Left renal cortex interstitium (tissue), 4 donors: Measurements from ENCODE around the gene CALML5. TPM values are rescaled to one million over a fixed set of nuclear protein-coding genes. Genes with fewer than 3 reads are reported as not detected.

Source experiments
- DNase-seq, 4 donors: peaks; one replicate each; pipeline ENCODE4 v3.0.0-alpha.2; 2013; ENCODE audit warnings: low read depth in 4 of 4, low spot score in 2 of 4, missing footprints in 1 of 4
- polyA plus RNA-seq, 4 donors: library from polyadenylated mRNA; unstranded; fragments of 120-200 nt; gene quantifications; one replicate each; pipeline ENCODE4 v1.2.1, GENCODE V29; 2013; ENCODE audit not compliant: insufficient read length in 4 of 4

CALML5 gene
- polyA plus RNA-seq, 4 donors: not detected

DNA sequence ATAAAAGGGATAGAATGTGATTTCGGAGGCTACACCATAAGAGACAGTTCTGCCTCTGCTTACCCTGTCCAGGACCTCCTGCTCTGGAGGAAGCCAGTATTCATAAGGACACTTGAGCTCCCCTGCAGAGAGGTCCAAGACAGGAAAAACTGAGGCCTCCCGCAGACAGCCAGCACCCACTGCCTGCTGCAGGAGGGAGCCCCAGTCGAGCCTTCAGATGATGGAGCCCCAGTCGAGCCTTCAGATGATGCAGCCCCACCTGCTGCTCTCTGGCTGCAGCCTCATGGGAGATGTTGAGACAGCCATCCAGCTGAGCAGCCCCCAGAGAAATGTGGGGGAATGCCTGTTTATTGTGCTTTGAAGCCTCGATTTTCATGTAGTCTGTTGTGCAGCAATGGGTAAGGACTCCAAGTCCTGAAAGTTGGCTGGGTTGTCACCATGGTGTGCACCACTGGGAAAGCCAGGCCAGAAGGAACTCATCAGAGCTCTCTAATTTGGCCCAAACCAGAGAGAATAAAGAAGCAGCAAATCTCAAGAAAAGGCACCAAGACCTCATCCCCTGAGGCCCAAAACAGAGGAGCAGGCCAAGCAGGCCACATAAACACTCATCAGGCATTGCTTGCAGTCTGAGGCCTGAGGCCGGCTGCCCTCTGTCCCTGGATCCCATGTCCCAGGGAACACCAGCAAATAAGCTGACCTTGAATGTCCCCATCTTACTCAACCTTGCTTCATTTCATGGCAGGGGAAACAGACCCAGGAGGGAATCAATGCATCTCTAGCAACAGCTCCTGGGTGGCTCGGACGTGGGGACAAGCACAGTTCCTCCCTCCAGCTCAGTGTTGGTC lies 30.9 kb downstream of the CALML5 start:
- DNase-seq: no peak

DNA sequence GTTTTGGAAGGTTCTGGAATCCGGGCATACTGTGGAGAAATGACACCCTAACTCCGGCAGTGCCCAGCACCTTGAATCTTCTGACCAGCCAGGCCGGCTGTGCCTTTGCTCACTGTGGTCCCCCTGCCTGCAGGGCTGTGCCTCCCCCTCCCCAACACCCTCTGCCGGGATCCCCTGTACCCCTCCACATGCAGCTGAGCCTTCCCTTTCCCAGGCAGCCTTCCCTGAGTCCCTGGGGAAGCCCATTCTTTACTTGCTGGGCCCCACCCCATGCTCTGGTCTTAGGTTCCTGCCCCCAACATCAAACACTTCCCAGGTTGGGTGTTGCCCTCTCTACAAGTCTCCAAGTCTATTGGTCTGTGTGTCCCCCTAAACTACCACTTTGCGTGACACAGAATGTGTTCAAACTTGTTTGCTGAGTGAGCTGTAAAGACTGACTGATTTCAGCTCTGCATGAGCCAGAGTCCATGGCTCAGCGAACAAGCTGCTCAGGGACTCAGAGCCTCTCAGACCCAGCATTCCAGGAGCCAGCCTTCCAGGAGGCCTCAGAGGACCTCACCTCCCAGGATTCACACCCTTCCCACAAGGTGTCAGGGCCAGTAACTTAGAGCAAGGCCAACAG lies 31.6 kb downstream of the CALML5 start:
- DNase-seq: no peak

DNA sequence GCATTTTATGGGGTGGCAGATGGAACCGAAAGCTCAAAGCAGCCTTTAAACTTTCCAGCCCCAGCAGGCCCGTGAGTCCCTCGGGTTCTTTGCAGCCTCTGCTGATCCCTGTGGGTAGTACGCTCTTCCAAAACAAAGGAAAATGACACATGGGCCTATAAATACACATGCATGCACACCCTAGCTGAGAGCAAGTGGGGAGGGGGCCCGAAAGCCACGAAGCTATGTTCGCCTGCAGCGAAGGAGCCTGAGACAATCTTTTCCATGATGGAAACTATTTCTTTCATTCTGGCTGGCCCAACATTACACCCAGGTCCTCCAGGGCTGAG lies 32.2 kb downstream of the CALML5 start:
- DNase-seq: no peak

DNA sequence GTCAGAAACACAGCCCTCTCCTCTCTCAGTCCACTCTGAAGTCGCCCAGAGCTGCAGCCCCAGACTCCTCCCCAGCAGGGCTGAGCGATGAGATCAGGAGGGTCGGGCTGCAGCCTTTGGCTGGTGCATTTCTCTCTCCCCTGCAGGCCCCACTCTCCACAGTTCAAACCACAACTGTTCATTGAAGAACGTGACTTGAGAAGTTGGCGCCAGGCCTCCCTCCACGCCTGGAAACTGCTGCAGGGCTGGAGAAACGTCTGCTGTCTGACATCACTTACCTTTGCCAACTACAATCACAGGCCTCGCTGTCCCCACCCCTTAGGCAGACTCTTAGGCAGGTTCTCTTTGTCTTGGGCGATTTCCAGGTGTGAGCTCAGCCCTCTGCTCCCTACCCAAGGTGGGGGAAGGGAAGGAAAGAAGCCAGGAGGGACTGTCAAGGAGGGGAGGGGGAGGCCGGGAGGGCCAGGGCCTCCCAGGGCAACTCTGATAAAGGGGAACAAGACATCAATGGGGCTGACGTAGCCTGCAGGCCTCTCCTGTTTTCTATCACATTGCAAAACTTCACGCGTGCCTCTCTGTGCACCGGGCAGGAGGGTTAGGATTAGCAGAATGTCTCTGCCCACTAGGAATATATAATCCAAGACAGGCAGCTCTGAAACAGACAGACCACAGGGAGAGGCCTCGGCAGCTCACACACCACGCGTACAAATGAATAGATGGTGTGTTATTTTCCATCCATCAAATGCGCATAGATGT lies 32.7 kb downstream of the CALML5 start:
- DNase-seq: no peak

DNA sequence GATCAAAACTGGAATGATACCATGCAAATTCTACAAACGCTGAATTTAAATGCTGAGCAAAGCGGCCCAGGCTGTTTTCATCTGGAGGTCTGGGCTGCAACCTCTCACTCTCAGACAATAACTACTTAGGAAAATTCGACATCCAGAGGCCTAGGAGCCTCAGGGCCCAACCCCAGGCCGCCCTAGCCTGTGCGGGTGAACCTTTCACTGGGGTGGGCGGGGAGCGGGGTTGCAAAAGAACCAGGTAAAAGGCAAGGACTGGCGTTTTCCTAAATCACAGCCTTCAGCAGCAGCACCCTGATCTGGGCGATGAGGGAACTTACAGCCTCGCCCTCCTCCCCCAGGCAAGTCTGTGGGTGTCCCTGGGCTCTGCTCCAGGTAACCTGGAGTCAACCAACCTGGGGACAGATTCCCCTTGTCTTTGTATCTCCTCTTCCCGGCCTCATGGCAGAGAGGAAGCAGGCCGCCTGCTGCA lies 33.4 kb downstream of the CALML5 start:
- no peak for DNase-seq

DNA sequence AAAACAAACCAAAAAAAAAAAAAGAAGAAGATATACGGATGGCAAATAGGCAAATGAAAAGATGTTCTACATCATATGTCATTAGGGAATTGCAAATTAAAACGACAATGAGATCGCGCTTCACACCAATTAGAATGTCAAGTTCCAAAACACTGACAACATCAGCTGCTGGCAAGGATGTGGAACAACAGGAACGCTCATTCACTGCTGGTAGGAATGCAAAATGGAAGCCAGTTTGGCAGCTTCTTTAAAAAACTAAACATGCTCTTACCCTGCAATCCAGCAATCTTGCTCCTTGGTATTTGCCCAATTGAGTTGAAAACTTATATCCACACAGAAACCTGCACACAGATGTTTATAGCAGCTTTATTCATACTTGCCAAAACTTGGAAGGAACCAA lies 34.8 kb downstream of the CALML5 start:
- DNase-seq: no peak

DNA sequence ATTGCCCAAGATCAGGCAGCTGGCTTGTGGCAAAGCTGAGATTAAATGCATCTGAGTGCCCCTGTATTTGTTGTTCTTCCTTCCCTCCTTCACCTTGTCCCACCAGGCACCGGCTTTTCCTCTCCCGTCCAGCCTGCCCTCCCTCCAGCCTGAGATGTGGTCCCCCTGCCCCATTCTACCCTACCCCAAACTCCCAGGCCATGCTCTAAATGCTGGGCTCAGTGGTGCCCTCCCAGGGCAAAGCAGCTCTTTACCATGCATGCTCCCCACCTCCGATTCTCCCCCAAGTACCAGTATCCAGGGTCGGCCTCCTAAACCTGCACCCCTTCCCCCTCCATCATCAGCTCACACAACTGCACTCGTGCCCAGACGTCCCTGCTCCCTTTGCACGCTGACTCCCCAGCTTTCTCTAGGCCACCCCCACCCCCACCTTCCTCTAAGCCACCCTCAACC lies 36.5 kb downstream of the CALML5 start:
- no peak for DNase-seq

DNA sequence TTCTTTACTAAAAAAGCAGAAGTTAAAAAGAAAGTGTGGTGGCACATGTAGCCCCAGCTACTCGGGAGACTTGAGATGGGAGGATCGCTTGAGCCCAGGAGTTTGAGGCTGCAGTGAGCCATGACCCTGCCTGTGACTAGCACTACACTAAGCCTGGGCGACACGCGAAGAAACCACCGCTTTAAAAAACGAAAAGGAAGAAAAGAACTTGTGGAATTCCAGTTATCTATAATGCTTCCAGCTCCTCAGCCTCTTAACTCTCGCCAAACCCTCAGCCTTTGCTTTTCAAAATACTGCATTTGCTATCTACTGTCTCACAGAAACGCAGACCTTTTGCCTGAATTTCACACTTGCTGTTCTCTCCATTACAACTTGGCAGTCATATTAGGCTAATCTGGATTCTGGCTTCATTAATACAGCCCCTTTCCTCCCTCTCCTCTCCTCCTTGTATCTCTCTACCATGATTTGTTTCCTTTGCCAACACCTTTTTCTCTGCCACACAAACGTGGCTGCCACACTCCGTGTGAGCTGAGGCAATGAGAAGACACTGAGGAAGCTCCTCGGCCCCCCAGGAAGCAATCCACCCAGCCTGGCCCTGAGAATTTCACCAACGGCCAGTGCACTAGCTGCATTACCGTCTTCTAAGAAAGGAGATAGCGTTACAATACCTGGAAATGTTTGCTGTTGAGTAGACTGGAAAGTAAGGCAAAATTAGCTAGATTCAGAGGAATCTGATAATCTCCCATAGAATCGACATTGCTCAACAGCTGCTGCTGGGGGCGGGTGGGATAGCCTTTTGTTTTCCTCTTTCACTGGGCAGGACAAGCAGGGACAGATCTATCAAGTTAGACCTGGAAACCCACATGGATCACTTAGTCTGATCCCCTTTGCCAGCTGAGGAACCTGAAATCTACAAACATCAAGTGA lies 37.2 kb downstream of the CALML5 start:
- no peak for DNase-seq

DNA sequence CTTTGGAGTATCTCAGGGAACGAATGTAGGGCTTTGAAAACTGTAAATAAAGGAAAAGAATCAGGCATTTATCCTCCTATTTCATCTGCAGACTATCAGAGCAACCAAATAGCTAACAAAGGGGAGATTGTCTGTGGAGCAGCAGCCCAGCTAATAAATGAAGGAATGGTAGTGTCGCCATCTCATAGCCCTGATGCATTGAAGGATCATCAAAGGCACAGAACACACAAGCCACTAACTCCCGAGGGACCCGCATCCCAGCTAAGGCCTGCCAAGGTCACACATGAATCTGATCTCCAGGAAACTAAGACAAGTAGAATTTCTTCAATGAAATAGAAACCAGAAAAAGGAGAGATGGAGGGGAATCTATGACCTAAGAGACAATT lies 38.2 kb downstream of the CALML5 start:
- DNase-seq: no peak

DNA sequence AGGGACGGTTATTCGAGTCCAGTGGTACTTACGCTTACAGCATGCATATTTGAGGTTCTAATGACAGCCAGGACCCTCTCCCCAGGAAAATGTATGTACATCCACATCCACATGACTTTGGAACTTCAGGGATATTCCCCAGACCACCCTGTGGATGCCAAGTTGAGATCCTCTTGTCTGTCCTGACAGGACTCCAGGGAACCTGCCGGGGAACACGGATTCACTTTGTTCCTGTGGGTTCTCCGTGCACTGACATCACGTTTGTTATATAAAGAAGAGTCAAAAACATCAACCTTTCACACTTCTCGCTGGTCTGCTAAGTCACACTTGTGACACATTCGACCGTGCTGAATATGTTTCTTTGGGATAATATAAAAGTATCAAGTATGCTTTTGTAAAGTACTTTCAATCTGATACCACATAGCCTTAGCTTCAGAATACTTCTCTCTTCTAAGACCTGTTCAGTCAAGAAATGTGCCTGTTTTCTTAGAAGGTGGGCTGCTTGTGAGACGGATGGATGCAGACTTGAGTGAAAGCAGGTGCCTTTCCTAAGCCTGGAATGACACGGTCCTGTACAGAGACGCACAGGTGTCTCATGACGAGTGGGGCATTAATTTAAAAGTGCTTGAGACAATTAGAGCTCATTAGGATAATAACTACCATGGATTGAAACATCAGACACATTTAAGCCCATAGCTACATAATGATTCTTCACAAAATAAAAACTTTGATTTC lies 38.7 kb downstream of the CALML5 start:
- DNase-seq: no peak

DNA sequence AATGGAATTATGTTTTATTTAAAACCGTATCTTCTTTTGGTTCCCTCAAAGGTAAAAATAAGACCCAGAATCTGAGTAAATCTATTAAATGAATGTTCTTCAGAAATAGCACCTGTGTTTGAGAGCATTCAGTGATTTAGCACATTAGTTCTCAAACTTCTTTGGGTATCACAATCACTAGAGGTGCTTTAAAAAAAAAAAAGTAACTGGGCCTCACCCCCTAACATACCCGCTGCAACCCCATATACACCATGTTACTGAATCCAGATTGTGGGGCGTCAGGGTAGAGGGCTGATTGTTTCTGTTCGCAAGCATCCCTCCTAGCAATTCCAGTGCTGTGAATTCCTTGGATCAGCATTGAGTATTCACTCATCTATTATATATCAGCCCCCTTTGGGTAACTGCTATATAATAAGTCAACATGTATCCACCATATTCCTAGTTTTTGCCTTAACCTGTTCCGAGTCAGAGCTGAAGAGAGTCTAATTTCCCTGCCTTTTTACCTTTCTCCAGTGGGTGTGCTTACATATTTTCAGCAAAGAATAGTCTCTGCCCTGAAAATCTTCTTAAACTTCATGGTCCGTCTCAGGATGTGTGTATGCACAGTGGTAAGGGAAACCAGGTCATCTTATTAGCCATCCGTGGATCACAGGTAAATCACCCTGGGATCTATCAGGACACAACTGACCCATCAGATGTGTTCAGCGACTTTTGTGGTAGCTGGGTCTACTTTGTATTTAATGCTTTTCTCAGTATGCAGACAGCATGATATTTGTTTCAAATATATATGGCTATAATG lies 40.2 kb downstream of the CALML5 start:
- no peak for DNase-seq

DNA sequence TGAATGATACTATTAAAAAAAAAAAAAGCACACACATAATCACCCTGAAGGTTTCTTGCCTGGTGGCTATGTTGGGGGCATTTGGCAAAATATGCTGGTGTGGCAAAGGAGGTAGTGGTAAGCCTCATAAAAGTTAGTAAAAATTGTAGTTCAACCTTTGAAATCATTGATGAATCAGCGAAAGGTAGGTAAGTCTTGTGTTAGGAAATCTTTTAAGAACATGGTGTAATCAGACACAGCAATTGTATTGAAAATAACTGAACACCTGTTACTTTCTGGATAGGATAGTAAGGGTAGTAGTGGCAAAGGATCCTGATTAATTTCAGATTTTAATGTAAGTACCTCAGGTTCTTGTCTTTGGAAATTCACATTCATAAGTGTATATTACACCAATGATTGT lies 40.9 kb downstream of the CALML5 start:
- no peak for DNase-seq

DNA sequence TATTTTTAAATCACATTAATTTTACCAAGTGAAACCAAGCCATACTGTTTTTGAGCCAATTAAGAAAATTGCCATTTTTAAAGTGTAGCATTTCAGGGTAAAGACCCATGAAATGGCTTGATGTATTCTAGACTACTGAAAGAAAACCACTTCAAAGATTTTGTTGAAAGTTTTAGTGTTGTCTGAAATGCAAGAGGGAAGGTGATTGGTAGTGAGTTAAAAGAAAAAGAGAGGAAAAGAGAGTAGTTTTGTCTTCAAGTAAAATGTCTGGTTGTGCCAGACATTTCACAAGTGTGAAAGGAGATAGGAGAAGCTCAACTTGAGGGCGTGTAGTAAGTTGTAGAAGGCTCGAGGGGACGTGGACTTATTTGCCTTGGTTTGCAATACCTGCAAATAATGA lies 41.6 kb downstream of the CALML5 start:
- no peak for DNase-seq

DNA sequence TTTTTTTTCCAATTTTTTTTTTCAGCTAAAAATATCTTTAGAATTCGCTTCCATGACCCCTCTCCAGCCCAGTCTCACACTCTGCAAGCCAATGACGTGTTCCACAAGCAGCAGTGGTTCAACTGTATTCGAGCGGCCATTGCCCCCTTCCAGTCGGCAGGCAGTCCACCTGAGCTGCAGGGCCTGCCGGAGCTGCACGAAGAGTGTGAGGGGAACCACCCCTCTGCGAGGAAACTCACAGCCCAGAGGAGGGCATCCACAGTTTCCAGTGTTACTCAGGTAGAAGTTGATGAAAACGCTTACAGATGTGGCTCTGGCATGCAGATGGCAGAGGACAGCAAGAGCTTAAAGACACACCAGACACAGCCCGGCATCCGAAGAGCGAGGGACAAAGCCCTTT lies 42.8 kb downstream of the CALML5 start:
- DNase-seq: no peak

DNA sequence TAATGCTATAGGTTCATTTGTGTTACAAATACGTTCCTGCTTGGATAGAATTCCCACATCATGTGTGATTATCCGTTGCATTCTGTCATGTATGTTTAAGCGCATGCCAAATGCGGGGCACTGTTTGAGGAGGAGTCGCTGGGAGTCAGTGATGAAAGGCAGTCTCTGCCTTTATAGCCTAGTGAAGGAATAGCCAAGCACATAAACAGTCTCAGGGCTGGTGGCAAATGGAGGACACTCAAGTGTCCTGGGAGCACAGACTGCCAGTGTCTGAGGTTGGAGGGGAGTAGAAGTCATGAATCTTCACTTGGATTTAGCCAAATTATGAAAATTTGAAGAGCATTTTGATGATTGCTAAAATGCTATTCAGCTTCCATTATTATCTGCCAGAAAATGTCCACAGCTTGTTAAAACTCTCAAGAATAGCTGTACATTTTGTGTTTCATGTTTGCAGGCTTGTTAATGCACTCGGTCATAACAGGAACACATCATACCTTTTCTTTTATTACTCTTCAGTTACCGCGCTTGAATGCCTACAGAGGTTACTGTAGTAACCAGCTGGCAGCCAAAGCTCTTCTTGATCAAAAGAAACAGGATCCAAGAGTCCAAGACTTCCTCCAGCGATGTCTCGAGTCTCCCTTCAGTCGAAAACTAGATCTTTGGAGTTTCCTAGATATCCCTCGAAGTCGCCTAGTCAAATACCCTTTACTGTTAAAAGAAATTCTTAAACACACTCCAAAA lies 45.5 kb downstream of the CALML5 start:
- no peak for DNase-seq

DNA sequence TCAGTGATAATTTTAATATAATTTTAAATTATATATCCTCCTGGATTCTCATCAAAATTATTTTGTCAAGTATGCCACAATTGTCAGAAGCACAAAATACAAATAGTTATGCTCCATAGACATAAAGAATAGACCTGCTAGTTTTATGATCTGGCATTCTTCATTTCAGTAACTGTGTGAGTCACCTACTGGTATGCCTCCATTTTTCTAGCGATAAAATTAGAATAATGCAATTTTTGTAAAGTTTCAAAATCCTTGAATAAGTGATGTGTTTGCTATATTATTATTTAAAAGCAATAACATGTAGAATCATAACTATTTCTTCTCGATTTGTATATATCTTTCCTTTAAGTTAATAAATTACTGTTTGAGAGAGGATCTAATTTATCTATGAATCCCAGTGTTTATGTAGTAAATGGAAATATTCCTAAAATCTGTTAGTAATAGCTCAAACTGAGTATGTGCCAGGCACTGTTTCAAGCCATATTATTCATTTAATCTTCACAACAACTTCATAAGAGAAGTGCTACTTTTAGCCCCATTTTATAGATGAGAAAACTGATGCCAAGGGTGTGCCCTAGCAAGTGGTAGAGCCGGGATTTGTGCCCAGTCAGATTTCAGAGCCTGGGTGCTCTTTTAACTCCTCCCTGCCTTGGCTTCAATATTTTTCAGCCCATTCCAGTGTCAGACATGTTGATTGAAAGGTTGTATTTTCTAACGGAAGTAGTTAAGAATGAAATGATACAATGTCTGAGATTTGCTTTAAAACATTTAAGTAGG lies 48.6 kb downstream of the CALML5 start:
- DNase-seq: no peak

DNA sequence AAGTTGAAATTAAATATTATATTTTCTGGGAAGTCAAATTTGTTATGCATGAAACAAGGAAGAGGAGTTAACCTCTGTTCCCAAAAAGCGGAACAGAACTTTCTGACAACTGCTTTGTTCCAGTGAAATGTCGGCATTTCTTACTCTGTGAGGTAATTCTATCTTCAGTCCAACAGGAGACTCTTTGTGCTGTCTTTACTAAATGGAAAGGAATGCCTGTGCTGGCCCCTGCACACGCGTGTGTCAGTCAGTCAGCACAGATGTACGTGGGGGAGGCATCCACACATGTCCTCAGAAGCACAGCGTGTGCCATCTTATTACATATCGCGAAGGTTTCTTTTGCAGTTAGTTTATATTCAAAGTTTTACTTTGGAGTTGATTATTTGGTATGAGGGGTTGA lies 49.5 kb downstream of the CALML5 start:
- no peak for DNase-seq

DNA sequence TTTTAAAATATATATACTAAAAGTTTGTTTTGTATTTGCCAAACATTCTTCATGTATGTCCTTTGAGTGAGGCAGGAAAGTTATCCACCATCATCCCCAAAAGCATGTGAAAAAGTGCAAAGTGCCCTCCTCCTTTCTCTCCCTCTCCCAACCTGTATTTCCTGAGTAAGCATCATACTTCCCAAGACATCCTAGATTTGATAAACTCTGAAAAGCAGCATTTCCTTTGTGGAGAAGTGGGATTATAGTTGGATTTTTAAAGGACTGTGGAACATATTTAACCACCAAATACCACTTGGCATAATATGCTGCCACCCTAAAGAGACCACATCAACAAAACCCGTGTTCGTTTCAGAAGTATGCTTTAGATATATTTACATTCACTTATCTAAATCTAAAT lies 50.1 kb downstream of the CALML5 start:
- no peak for DNase-seq
